Endothelial cell of umbilical vein (primary cell): ENCODE measurements around the gene KRTAP6-2. TPM values are rescaled to one million over a fixed set of nuclear protein-coding genes. Genes with fewer than 3 reads are reported as not detected.

Source experiments
- BruUV-seq: library from RNA; stranded (reverse); fragments of 400-500 nt; replicated peaks from 2 replicates; lab custom pipeline; 2021; lab: Mats Ljungman, UMichigan
- CTCF ChIA-PET: fragments of 300-600, 350-600 bp; sonication (Branson Sonifier 250); formaldehyde crosslinking; loops from one replicate; lab custom pipeline; 2021; ENCODE audit warnings: antibody characterized with exemption, inconsistent platforms; lab: Charles Lee
- POLR2A ChIA-PET: fragments of 300-600, 350-600 bp; sonication (Branson Sonifier 250); formaldehyde crosslinking; loops from one replicate; lab custom pipeline; 2021; ENCODE audit warnings: antibody characterized with exemption, inconsistent platforms; lab: Charles Lee
- DNase-seq: peaks from one replicate; pipeline ENCODE4 v3.0.0-alpha.2; 2011; ENCODE audit warnings: low read depth, low spot score
- FAIRE-seq: peaks from 2 replicates; lab custom pipeline; 2011; peaks lifted over from hg19 to GRCh38; lab: Jason Lieb, UNC
- H2AFZ ChIP-seq: 2 replicates; pipeline ENCODE4 v1.6.0; 2012; ENCODE audit warnings: low read depth, low read length, control low read depth, inconsistent platforms
- H3K27ac ChIP-seq: 2 replicates; pipeline ENCODE4 v1.5.1; 2011; ENCODE audit warnings: low read depth, mild to moderate bottlenecking, control low read depth, low read length, moderate library complexity; ENCODE audit not compliant: insufficient read depth
- H3K27me3 ChIP-seq, 2 experiments: 2 replicates each; pipeline versions ENCODE4 v1.6.0 to v1.6.1; 2011; ENCODE audit warnings: low read length in 2 of 2, mixed read lengths in 1 of 2; ENCODE audit not compliant: control insufficient read depth in 2 of 2, insufficient read depth in 2 of 2
- H3K36me3 ChIP-seq, 2 experiments: 2 replicates in 1 of 2; 3 replicates in 1 of 2; pipeline ENCODE4 v1.5.1; 2011; ENCODE audit warnings: low read length in 2 of 2, mild to moderate bottlenecking in 1 of 2, moderate library complexity in 1 of 2; ENCODE audit not compliant: control insufficient read depth in 2 of 2, insufficient read depth in 2 of 2; ENCODE audit errors: extremely low read depth in 1 of 2
- H3K4me1 ChIP-seq: 3 replicates; pipeline ENCODE4 v1.5.1; 2011; ENCODE audit warnings: mild to moderate bottlenecking, low read length; ENCODE audit not compliant: control insufficient read depth, insufficient read depth; ENCODE audit errors: extremely low read depth
- H3K4me2 ChIP-seq: 2 replicates; pipeline ENCODE4 v1.6.1; 2011; ENCODE audit warnings: low read length, control low read depth, mixed read lengths; ENCODE audit not compliant: insufficient read depth
- H3K4me3 ChIP-seq, 3 experiments: fragments of 200-600 bp in 1 of 3; sonication (generic), shearing (Covaris generic) in 1 of 3; replicated peaks in 1 of 3; 2 replicates each; pipeline ENCODE4 v1.5.1; 2011 to 2016; ENCODE audit warnings: control low read depth in 3 of 3, low read length in 3 of 3, mild to moderate bottlenecking in 2 of 3, inconsistent platforms in 1 of 3, low read depth in 1 of 3, moderate library complexity in 1 of 3; ENCODE audit not compliant: insufficient read depth in 1 of 3
- H3K79me2 ChIP-seq: 2 replicates; pipeline ENCODE4 v1.6.0; 2012; ENCODE audit warnings: low read length, inconsistent platforms; ENCODE audit not compliant: control insufficient read depth, insufficient read depth
- H3K9ac ChIP-seq: replicated peaks from 2 replicates; pipeline ENCODE3; 2011; ENCODE audit warnings: low read length, control low read depth; ENCODE audit not compliant: insufficient read depth; ENCODE audit errors: extremely low read depth
- H3K9me1 ChIP-seq: replicated peaks from 3 replicates; pipeline ENCODE4 v1.6.0; 2011; ENCODE audit warnings: mild to moderate bottlenecking, low read length; ENCODE audit not compliant: control insufficient read depth, insufficient read depth; ENCODE audit errors: extremely low read depth
- H3K9me3 ChIP-seq: replicated peaks from 2 replicates; pipeline ENCODE4 v1.5.1; 2012; ENCODE audit warnings: low read length, inconsistent platforms; ENCODE audit not compliant: control insufficient read depth, insufficient read depth
- H4K20me1 ChIP-seq: replicated peaks from 2 replicates; pipeline ENCODE3; 2011; ENCODE audit warnings: mild to moderate bottlenecking, low read length; ENCODE audit not compliant: control insufficient read depth, insufficient read depth; ENCODE audit errors: extremely low read depth
- CTCF ChIP-seq, 2 donors: IDR thresholded peaks; 1 replicate in 1 of 2; 2 replicates in 1 of 2; pipeline ENCODE4 v1.5.1; 2011; ENCODE audit warnings: low read length in 2 of 2, mild to moderate bottlenecking in 2 of 2, moderate library complexity in 2 of 2, control low read depth in 1 of 2, inconsistent platforms in 1 of 2, low read depth in 1 of 2; ENCODE audit not compliant: insufficient read depth in 1 of 2; ENCODE audit errors: extremely low read depth in 1 of 2
- EZH2 ChIP-seq: IDR thresholded peaks from 2 replicates; pipeline ENCODE4 v1.6.1; 2012; ENCODE audit warnings: borderline replicate concordance, low read depth, mild to moderate bottlenecking, moderate library complexity, low read length, inconsistent platforms; ENCODE audit not compliant: severe bottlenecking
- FOS ChIP-seq: IDR thresholded peaks from 2 replicates; pipeline ENCODE4 v1.6.1; 2011; ENCODE audit warnings: mild to moderate bottlenecking, low read length, moderate library complexity, borderline replicate concordance; ENCODE audit not compliant: insufficient read depth
- GATA2 ChIP-seq: IDR thresholded peaks from 2 replicates; pipeline ENCODE4 v1.7.0; 2011; ENCODE audit warnings: low read depth, mild to moderate bottlenecking, moderate library complexity, mixed read lengths, low read length; ENCODE audit not compliant: insufficient read length, insufficient read depth
- JUN ChIP-seq: IDR thresholded peaks from 2 replicates; pipeline ENCODE4 v1.6.1; 2011; ENCODE audit warnings: borderline replicate concordance, low read depth; ENCODE audit not compliant: insufficient read length, insufficient read depth
- MAX ChIP-seq: IDR thresholded peaks from 2 replicates; pipeline ENCODE4 v1.6.1; 2011; ENCODE audit not compliant: insufficient read depth, insufficient read length
- MYC ChIP-seq: IDR thresholded peaks from one replicate; pipeline ENCODE4 v1.6.1; 2011; ENCODE audit warnings: mild to moderate bottlenecking, low read depth, low read length
- POLR2A ChIP-seq: IDR thresholded peaks from 2 replicates; pipeline ENCODE4 v1.6.1; 2012; ENCODE audit warnings: low read depth, mild to moderate bottlenecking, control low read depth, low read length
- POLR2AphosphoS5 ChIP-seq: IDR thresholded peaks from 2 replicates; pipeline ENCODE4 v1.6.1; 2012; ENCODE audit warnings: low read depth, mild to moderate bottlenecking, control low read depth, low read length, moderate library complexity; ENCODE audit not compliant: insufficient read depth
- dilution Hi-C: fragments of 300-500 bp; cut with MboI; formaldehyde crosslinking; loops from one replicate; pipeline ENCODE4 v1.15.0; 2019; ENCODE audit warnings: low sequenced_read_pairs; ENCODE audit not compliant: extremely low pct_ligation_motif_present
- intact Hi-C: fragments of 100-400 bp; cut with micrococcal nuclease; formaldehyde crosslinking; loops from one replicate; pipeline ENCODE4 v1.10.0; 2022
- polyA plus RNA-seq, 4 experiments: library from polyadenylated mRNA; depleted of rRNA in 3 of 4; stranded (reverse) in 3 of 4; unstranded in 1 of 4; fragments of >200 nt; gene quantifications; 2 replicates each; pipeline versions ENCODE4 v1.2.1 to v1.2.3, GENCODE V29; 2011 to 2012; ENCODE audit warnings: missing spikeins in 1 of 4
- total RNA-seq: library from RNA; stranded (reverse); gene quantifications from 2 replicates; pipeline ENCODE4 v1.2.3, GENCODE V29; 2021

Gene KRTAP6-2
- total and polyA plus RNA-seq, 2 donors (not counting 3 experiments of a cell fraction or from before 2014, with no cell fraction given), result not detected

GRCh38 chr21:30590297-30590696 is 8.4 kb downstream of the KRTAP6-2 start, which contains the start of gene KRTAP22-2:
Gene KRTAP22-2, minus strand, starts transcription at chr21:30590397.
- Histone ChIP-seq H3K9ac (no peak within 1 kb of the TSS), H3K4me3 (no peak within 1 kb of the TSS), H3K27me3 (no peaks in the 10 kb centered on the region), H3K9me1 (no peaks in the 10 kb centered on the region), H3K27ac (no peak within 1 kb of the TSS), H3K36me3 (no peaks in the 10 kb centered on the region), H3K79me2 (no peaks in the 10 kb centered on the region), H4K20me1 (no peaks in the 10 kb centered on the region), H3K4me2 (no peak within 1 kb of the TSS), H3K4me1 (no peaks in the 10 kb centered on the region), H2AFZ (no peak within 1 kb of the TSS), H3K9me3 (peaks cover 6% of the 10 kb centered on the region)
- POLR2A ChIA-PET, result no interaction called here
- no TSS peak for BruUV-seq
- no peak for TF ChIP-seq FOS
- TF ChIP-seq POLR2A, result no peak
- TF ChIP-seq POLR2AphosphoS5, result no peak
- TF ChIP-seq JUN, result no peak
- TF ChIP-seq MYC, result no peak
- TF ChIP-seq CTCF (IDR thresholded peaks at IDR 0.05; ENCODE audit: extremely low read depth in 1 of 2, insufficient read depth in 1 of 2, low read depth in 1 of 2, low read length in 2 of 2), result no peak
- no peak for TF ChIP-seq MAX
- TF ChIP-seq EZH2, result no peak
- TF ChIP-seq GATA2, result no peak
- CTCF ChIA-PET, result no interaction called here
- DNase-seq (no peak), FAIRE-seq (no peak)
- dilution Hi-C loops (no loop called here), intact Hi-C loops (no loop called here)
